ENCODE measurements around the gene RCBTB2.

The RCBTB2 gene

GRCh38 chr13:48496271-48497161, 36.4 kb downstream of the RCBTB2 start:
- no peak for DNase-seq (ENCODE audit: low read depth)
- H3K4me3 ChIP-seq (ENCODE audit: low read depth, low read length): no peak overlapping the region
- TF ChIP-seq CTCF (IDR thresholded peaks at IDR 0.05; ENCODE audit: insufficient read depth, low read depth, low read length, missing control alignments): no peak

- no peak overlapping the region for H3K4me3 ChIP-seq (ENCODE audit: low read depth, low read length)
- TF ChIP-seq CTCF (IDR thresholded peaks at IDR 0.05; ENCODE audit: insufficient read depth, low read depth, low read length, missing control alignments): no peak
- no peak for DNase-seq (ENCODE audit: low read depth)
Observed at GRCh38 chr13:48494874-48495273, 38.0 kb downstream of the RCBTB2 start.

- no peak for TF ChIP-seq CTCF (IDR thresholded peaks at IDR 0.05; ENCODE audit: insufficient read depth, low read depth, low read length, missing control alignments)
- no peak for DNase-seq (ENCODE audit: low read depth)
- H3K4me3 ChIP-seq (ENCODE audit: low read depth, low read length): no peak overlapping the region
Observed at GRCh38 chr13:48493851-48494250, 39.0 kb downstream of the RCBTB2 start.

- peak; percentile 46 for DNase-seq (ENCODE audit: low read depth)
- TF ChIP-seq CTCF (IDR thresholded peaks at IDR 0.05; ENCODE audit: insufficient read depth, low read depth, low read length, missing control alignments): no peak
- H3K4me3 ChIP-seq (ENCODE audit: low read depth, low read length): peak overlapping the region; percentile 66
Observed at GRCh38 chr13:48493066-48493765, 39.7 kb downstream of the RCBTB2 start.

- peak overlapping the region; percentile 66 for H3K4me3 ChIP-seq (ENCODE audit: low read depth, low read length)
Observed at GRCh38 chr13:48492470-48493065, 40.3 kb downstream of the RCBTB2 start.

GRCh38 chr13:48492096-48492440, 40.8 kb downstream of the RCBTB2 start:
- DNase-seq (ENCODE audit: low read depth): peak; percentile 79
- no peak for TF ChIP-seq CTCF (IDR thresholded peaks at IDR 0.05; ENCODE audit: insufficient read depth, low read depth, low read length, missing control alignments)

More at GRCh38 chr13:48492470-48493065, 40.3 kb downstream of the RCBTB2 start:
- no peak for TF ChIP-seq CTCF (IDR thresholded peaks at IDR 0.05; ENCODE audit: insufficient read depth, low read depth, low read length, missing control alignments)
- peak; percentile 95 for DNase-seq (ENCODE audit: low read depth)

More at GRCh38 chr13:48492096-48492440, 40.8 kb downstream of the RCBTB2 start:
- H3K4me3 ChIP-seq (ENCODE audit: low read depth, low read length): peak overlapping the region; percentile 66
